HG02852 (cell line): ENCODE results near the gene LUZP2.

Experiments used
- ATAC-seq: cut with Tn5 transposase; IDR thresholded peaks from one replicate; pipeline ENCODE4 v1.9.1; 2021; ENCODE audit warnings: mild to moderate bottlenecking, moderate library complexity; ENCODE audit not compliant: unreplicated experiment

The LUZP2 gene

GRCh38 chr11:24560324-24560723 is 63.5 kb downstream of the LUZP2 start:
- ATAC-seq: no peak

GRCh38 chr11:24567380-24567779 is 70.5 kb downstream of the LUZP2 start:
- ATAC-seq: peak; percentile 84

GRCh38 chr11:24572376-24572775 is 75.5 kb downstream of the LUZP2 start:
- ATAC-seq: no peak

DNA sequence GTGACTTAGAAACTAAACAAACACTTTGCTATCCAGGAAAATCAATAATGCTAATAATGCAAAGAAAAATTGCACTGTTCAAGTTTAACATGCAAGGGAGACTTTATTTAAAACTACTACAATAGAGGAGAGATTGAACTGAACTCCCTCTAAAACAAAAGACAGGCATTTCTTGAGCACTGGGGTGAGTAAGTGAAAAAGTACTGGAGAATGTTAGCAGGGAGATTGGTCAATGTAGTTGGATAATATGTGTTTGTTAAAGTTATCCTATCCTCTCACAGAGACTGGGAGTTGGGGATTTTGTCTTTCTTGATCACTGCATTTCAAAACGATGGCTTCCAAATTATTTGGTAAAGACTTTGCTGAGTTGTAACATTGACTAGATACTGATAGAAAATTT is 77.6 kb downstream of the LUZP2 start:
- no peak for ATAC-seq

DNA sequence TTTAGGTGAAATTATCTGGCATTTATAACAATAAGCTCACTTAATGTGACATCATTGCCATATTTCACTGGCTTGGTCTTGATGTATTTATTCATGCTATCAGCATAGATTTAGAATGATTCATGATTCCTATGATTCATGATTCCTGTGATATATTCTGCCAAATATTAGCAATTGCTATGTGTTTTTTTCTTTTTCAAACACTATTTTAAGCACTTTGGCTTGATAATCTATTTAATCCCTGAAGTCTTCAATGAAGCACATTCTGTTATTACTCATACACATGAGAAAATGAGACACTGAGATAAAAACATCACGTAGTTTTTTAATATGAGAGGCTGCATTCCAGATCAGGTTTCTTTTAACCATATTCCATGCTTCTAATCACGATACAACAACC is 78.5 kb downstream of the LUZP2 start:
- no peak for ATAC-seq

- ATAC-seq: no peak
These were observed 88.3 kb downstream of the LUZP2 start for GRCh38 chr11:24585192-24585591.

GRCh38 chr11:24587635-24588034 is 90.8 kb downstream of the LUZP2 start:
- no peak for ATAC-seq

DNA sequence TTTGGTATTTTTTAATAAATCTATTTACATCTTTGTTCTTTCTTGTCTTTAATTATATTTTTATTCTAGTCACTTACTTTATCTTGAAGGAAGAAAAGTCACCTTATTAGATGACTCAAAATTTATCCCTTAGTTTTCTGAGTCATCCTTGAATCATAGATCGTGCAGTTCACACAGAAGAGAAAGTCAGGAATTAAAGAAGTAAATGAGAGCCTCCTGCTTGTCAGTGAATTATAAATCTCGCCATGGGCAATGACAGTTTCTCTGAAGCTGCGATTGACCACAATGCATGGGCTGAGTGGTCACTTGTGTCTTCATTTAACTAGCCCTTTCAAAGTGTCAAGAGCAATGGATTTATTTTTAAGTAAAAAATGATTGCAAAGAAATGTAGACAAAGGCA is 91.2 kb downstream of the LUZP2 start:
- ATAC-seq: no peak

- ATAC-seq: no peak
These were observed 92.2 kb downstream of the LUZP2 start for GRCh38 chr11:24589064-24589463.

DNA sequence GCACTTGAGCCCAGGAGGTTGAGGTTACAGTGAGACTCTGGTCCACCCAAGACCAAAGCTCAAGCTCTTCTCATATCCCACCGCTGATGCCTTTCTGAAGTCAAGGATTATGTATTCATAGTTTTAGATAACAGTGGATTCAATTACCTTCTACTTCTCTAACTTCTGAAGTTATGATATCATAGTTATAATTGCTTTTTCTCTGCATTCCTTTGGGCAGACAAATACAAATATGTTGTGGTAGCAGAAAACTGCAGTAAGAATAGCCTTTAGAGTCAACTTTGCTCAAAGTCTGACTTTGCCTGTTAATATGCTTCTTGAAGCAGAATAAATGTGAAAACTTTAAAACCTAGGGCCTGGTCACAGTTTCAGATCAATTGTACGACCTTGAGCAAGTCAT is 94.4 kb downstream of the LUZP2 start:
- ATAC-seq: no peak

DNA sequence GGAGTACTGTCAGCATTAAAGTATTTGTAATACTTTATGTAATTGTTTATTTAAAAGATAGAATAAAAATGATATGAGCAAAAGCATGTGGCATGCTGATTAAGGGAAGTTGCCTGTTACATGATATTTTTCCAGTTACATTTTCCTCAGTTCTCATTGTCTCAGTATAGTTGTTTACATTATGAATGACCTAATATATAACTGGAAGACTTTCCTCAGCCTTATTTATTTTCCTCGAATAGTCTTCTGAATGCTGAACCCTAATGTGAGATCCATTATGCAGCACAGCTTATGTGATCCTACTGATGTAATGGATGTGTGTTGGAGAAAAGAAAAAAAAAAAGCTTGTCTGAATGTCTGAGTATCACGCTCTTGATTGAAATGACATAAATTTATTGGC is 95.5 kb downstream of the LUZP2 start:
- ATAC-seq: no peak

DNA sequence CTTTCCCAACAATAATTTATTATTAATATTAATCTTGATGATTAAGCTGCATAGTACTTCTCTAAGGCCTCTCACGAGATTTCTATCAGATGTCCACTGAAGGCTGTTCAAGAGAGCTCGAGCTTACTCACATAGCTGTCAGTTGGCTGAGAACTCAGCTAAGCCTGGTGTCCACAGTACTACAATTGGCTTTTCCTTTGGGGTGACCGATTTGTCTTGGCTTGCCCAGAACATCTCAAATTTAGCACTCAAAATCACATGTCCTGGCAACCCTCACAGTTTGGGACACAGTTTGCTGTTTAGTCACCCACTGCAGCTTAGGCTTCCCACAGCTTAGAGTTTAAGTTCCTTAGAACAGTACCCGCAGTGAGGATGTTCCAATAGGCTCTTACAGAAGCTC is 96.5 kb downstream of the LUZP2 start:
- no peak for ATAC-seq

DNA sequence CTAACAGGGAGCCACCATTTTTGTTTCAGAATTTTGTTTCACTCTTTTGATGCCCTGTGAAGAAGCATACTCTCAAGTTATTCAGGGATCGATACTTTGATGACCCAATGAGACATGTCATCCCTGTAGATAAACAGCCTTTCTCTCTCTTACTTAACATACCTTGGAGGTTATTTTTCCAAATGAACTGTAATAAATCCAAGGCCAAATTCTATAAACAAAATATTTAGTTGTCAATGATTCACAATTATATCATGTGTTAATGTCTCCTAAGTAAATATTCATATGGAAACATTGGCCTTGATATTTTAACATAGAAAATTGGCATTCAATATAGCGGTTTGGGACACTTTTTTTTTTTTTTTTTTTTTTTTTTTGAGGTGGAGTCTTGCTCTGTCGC is 97.5 kb downstream of the LUZP2 start:
- no peak for ATAC-seq

- no peak for ATAC-seq
These were observed 101.8 kb downstream of the LUZP2 start for GRCh38 chr11:24598641-24599040.

DNA sequence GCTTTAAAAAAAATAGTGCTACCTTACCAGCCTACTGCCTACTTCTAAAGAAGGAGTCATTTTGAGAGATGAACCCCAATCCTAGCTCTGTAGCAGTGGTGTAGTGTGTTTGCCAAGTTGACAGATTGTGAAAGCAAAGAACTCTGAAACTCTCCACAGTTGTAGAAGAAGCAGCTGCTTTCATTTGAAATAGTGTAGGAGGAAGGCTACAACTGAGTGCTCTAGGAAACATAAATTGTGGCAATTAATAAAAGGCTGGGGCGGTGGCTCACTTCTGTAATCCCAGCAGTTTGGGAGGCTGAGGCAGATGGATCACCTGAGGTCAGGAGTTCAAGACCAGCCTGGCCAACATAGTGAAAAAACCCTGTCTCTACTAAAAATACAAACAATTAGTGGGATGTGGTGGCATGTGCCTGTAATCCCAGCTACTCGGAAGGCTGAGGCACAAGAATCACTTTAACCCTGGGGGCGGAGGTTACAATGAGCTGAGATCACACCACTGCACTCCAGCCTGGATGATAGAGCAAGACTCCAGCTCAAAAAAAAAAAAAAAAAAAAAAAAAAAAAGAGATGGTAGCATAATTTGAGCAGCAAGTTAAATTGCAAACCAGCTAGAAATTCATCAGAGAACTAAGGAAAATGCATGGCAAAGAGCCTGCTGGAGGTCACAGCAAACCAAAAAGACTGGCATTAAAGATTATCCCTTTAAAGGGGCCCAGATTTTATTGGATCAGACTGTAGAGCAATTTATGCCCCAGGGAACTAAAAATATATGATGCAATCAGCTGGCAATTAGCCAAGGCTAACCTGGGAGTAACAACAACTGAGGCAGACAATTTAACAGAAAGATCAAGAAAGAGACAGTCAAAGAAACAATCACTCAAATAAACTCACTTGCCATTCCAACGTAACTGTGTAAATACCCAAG is 112.6 kb downstream of the LUZP2 start:
- ATAC-seq: no peak

DNA sequence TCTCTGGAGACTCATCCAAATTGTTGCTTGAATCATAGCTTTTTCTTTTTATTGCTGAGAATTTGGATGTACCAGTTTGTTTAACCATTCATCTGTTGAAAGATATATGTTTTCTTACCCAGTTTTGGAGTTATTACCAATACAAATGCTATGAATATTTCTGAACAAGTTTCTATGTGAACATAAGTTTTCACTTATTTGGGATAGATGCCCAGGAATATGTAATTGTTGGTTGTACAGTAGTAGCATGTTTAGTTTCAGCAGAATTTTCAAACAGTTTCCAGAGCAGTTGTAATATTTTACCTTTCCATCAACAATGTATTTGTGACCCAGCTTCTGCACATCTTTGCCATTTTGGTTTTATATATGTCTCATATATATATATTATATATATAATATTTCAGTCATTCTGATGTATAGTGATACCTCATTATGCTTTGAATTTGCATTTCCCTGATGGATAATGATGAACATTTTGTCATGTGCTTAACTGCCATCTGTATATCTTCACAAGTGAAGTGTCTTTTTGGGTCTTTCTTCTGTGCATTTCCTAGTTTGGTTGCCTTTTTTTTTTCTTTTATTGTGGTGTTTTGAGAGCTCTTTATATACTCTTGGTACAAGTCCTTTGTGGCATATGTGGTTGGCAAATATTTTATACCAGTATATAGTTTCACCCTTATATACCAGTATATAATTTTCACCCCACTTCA is 118.8 kb downstream of the LUZP2 start:
- ATAC-seq: no peak

DNA sequence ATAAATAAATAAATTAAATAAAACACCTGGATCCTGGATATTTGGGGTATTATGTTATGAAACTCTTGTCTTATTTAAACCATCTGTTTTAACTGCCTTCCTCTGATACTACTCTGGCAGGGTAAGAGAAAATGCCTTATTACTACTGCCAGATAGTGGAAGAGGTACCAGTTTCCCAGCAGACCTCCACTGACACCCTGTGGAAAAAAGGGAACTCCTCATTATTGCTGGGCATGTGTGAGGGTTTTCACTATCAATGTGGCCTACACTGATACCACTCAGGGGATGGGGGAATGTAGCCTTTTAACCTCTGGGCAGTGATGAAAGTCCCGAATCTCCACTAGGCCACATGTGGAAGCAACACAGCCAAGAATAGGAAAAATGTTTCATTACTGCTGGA is 121.0 kb downstream of the LUZP2 start:
- no peak for ATAC-seq

DNA sequence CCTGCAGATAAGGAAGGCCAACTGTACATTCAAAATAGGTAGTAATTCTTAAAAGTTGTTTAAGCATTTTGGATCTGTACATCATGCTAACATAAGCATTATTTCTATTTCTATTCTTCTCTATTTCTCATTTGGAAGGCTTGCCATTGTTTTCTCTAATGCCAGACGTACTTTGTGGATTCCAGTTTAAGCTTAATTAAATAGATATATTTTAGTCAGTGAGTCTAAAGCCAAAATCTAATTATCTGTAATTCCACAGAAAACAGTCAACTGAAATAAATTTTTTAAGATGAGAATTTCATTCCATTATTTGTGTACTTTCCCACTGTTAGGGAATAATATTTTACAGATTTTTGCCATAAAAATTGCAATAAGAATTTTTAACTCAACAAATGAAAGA is 123.0 kb downstream of the LUZP2 start:
- ATAC-seq: no peak

DNA sequence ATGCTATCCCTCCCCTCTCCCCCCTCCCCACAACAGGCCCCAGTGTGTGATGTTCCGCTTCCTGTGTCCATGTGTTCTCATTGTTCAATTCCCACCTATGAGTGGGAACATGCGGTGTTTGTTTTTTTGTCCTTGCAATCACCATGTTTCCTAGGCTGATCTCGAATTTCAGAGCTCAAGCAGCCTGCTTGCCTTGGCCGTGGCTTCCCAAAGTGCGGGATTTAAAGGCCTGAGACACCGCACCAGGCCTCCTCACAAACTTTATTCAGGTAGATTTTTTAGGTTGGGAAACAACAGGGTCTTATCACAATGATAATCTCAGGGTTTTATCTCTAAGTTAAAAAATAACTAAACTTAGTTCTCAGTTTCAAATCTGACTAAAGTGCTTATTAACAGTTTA is 125.4 kb downstream of the LUZP2 start:
- no peak for ATAC-seq

- ATAC-seq: no peak
These were observed 126.3 kb downstream of the LUZP2 start for GRCh38 chr11:24623121-24623520.

GRCh38 chr11:24624432-24624831 is 127.6 kb downstream of the LUZP2 start:
- no peak for ATAC-seq

- no peak for ATAC-seq
These were observed 129.1 kb downstream of the LUZP2 start for GRCh38 chr11:24625975-24626374.
